SU-DHL-6 (cell line): ENCODE measurements around the gene RORB.

ENCODE experiments used
- EZH2phosphoT487 ChIP-seq: fragments of 200-600 bp; sonication (generic), shearing (Covaris generic); conservative IDR thresholded peaks from 2 replicates; pipeline ENCODE4 v1.6.1; 2018; ENCODE audit warnings: mild to moderate bottlenecking, antibody characterized with exemption, low read length, moderate library complexity, mixed read lengths
- TF ChIP-seq, protein P1 (sequence below): fragments of 200-600 bp; sonication (generic); IDR thresholded peaks from one replicate; pipeline ENCODE4 v1.5.1; 2017; ENCODE audit warnings: antibody characterized with exemption, mild to moderate bottlenecking, low read length, moderate library complexity; ENCODE audit not compliant: insufficient read depth, poor library complexity, severe bottlenecking

DNA sequence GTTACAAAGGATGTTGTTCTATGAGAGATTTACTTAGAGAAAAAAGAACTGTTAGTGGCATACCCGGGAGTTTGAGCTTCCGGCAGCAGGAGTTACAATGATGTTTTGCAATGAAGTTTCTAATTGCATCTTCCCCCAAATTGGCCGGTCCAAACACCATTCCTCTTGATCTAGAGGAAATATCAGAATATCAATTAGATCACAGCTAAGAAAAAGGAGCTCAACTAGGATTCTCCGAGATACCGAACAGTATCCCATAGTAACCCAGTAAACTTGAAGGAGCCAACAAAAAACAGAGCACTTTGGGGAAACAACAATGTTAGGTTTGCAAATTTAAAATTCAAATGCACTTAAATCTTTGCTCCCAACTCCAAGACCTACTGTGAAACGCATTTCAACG, 231.0 kb downstream of the RORB start:
- TF ChIP-seq EZH2phosphoT487 = no peak
- TF ChIP-seq, protein P1, sequence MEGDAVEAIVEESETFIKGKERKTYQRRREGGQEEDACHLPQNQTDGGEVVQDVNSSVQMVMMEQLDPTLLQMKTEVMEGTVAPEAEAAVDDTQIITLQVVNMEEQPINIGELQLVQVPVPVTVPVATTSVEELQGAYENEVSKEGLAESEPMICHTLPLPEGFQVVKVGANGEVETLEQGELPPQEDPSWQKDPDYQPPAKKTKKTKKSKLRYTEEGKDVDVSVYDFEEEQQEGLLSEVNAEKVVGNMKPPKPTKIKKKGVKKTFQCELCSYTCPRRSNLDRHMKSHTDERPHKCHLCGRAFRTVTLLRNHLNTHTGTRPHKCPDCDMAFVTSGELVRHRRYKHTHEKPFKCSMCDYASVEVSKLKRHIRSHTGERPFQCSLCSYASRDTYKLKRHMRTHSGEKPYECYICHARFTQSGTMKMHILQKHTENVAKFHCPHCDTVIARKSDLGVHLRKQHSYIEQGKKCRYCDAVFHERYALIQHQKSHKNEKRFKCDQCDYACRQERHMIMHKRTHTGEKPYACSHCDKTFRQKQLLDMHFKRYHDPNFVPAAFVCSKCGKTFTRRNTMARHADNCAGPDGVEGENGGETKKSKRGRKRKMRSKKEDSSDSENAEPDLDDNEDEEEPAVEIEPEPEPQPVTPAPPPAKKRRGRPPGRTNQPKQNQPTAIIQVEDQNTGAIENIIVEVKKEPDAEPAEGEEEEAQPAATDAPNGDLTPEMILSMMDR = no peak
